GM18858 (cell line): Measurements from ENCODE around the gene ZNF333.
"Not testable (repeated sequence)": the region's sequence is repeated elsewhere in the genome, so short reads cannot be mapped to it uniquely, and the experiment has no call there.

Experiments
- ATAC-seq: cut with Tn5 transposase; IDR thresholded peaks from one replicate; pipeline ENCODE4 v1.9.1; 2021; ENCODE audit not compliant: unreplicated experiment

ZNF333 gene

GRCh38 chr19:14765841-14766240 lies 76.0 kb downstream of the ZNF333 start:
- ATAC-seq: not testable (repeated sequence)

- ATAC-seq: no peak
These were observed 77.7 kb downstream of the ZNF333 start for GRCh38 chr19:14767466-14767971.

- no peak for ATAC-seq
These were observed 78.2 kb downstream of the ZNF333 start for GRCh38 chr19:14768001-14768400.

DNA sequence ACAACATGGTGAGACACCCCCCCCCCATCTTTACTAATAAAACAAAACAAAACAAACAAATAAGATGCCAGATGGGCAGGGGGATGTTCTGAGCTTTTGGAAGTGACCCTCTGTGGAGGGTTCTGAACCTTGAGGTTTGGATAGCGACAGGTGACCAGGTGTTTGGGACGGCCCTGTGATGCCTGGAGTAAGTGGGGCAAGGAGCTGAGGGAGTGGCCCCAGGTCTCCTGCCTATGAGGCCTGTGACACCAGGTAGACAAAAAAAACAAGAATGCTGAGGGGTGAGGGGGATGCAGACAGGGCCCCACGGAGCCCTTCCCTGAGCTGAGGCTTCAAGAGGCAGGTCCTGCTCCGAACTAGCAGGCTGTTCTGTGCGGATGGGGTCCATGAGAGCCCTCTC lies 79.4 kb downstream of the ZNF333 start:
- no peak for ATAC-seq

GRCh38 chr19:14770136-14770535 lies 80.3 kb downstream of the ZNF333 start:
- no peak for ATAC-seq

DNA sequence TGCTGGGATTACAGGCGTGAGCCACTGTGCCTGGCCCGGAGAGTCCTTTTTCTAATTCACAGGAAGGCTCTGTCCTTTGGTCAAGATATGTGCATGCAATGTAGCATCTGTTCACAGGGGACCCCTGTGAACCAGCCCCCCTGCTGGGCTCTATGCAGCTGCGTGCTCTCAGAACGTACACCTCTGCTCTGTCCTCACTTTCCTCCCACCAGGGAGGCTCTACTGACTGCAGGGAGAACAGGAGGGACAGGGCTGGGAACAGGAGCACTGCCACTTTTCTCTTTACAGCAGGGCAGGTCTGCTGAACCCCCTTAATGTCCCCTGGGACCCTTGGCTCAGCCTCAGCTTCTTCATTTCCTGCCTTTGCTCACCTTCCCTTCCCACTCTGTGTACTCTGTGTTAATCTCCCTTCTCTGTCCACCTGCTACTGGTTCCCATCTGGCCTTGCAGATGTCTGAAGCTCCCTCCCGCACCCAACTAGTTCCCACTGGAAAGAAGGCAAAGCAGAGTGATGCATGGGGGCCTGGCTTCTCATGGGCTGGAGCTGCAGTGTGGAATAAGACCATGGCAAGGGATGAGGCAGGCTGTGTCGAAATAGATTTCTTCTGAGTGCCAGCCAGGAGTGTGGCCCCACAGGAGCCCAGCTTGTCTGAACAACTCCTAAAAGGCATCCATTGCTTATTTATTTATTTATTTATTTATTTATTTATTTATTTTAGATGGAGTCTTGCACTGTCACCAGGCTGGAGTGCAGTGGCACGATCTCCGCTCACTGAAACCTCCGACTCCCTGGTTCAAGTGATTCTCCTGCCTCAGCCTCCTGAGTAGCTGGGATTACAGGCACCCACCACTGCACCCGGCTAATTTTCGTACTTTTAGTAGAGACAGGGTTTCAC lies 81.3 kb downstream of the ZNF333 start:
- ATAC-seq: no peak

GRCh38 chr19:14772467-14772866 lies 82.6 kb downstream of the ZNF333 start:
- ATAC-seq: no peak

GRCh38 chr19:14772995-14773394 lies 83.1 kb downstream of the ZNF333 start:
- no peak for ATAC-seq

- not testable (repeated sequence) for ATAC-seq
These were observed 83.9 kb downstream of the ZNF333 start for GRCh38 chr19:14773722-14774121.

DNA sequence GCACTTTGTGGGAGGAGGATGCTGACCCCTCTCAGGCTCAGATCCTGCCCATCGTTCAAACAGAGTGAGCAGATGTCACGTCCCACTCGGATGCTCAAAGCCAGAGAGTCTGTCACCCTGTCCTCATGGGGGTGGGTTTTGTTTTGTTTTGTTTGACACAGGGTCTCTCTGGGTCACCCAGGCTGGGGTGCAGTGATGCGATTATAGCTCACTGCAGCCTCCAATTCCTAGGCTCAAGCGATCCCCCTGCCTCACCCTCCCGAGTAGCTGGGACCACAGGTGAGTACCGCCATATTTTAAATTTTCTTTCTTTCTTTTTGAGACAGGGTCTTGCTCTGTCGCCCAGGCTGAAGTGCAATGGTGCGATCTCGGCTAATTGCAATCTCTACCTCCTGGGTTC lies 84.5 kb downstream of the ZNF333 start:
- no peak for ATAC-seq

DNA sequence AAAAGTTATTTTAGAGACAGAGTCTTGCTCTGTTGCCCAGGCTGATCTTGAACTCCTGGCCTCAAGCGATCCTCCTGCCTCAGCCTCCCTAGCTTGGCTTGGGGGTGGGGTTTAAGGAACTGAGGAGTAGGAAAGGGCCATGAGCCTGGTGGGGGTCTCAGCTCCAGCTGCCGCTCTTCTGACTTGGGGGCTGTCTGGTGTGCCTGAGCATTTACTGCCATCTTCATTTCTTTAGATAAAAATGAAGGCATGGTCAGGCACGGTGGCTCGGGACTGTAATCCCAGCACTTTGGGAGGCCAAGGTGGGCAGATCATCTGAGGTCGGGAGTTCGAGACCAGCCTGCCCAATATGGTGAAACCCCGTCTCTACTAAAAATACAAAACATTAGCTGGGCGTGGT lies 85.5 kb downstream of the ZNF333 start:
- ATAC-seq: not testable (repeated sequence)

DNA sequence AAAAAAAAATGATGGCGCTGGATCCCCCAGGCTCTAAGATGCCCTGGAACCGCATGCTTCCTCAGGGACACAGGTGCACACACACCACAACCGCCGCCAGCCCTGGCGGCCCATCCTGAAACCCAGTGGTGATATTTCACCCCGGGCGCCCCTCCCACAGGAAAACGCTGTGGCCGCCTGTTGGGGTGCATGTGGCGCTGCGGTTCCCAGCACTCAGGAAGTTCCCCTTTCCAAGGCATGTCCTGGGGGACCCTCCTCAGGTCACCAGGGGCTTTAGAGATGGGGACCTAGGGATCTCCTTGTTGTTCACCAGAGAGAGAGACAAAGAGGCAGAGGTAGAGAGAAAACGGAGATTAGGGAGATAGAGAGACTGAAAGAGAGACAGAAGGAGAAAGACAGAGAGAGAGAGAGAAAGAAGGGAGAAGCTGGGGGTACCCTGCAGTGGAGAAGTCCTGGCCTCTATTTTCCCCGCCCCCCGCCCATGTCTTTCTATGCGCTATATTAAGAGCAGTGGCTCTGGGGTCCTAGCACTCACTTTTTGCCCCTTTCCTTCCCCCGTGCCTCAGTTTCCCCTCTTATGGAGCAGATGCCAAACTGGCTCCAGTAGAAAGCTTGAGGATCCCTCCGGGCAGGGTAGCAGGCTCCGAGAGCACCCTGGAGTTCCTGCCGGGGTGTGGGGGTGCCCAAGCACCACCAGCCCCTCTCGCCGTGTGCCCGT lies 86.2 kb downstream of the ZNF333 start:
- no peak for ATAC-seq

GRCh38 chr19:14777645-14778044 lies 87.8 kb downstream of the ZNF333 start:
- ATAC-seq: not testable (repeated sequence)

DNA sequence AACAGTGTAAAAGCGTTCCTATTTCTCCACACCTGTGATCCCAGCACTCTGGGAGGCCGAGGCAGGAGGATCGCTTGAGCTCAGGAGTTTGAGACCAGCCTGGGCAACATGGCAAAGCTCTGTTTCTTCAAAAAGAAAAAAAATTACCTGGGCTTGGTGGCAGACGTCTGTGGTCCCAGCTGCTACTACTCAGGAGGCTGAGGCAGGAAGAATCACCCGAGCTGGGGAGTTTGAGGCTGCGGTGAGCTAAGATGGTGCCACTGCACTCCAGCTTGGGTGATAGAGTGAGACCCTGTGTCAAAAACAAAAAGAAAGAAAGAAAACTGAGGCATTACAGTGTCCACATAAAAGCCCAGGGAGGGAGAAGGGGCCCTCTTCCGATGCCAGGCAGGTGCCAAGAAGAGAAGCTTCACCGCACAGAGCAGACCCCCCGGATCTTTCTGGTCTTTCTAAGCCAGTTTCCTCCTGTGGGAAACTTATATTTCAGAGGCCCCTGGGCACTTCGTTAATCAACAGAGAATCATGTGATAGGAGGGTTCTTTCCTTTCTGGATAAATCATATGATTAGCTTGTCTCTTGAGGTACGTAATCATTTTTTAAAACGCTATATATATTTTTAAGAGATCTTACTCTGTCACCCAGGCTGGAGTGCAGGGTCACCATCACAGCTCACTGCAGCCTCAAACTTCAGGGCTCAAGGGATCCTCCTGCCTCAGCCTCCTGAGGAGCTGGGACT lies 88.4 kb downstream of the ZNF333 start, which contains the start of gene ADGRE2:
Gene ADGRE2 (minus strand): TSS at position 451 of the 736 bp plus-strand sequence. CDS start 1,804 bp downstream, outside the sequence.
- ATAC-seq: not testable (repeated sequence)

DNA sequence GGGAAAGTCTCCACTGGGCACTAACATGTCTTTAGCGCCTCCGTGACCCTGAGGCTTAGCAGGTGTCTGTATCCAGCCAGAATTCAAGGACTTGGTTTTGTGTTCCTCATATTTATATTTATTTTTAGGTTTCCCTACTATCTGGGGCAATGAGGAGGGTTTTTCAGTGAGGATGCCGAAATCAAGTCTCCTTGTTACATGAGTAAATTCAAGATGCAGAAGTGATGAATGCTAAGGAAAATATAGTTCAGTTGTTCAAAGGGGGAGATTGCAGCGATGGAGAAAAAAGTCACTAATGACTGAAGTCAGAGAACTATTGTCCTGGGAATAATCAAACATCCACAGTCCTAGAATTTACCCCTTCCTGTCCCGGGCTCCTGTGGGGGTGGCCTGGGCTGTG lies 89.3 kb downstream of the ZNF333 start:
- ATAC-seq: no peak

- not testable (repeated sequence) for ATAC-seq
These were observed 90.9 kb downstream of the ZNF333 start for GRCh38 chr19:14780622-14781225.

DNA sequence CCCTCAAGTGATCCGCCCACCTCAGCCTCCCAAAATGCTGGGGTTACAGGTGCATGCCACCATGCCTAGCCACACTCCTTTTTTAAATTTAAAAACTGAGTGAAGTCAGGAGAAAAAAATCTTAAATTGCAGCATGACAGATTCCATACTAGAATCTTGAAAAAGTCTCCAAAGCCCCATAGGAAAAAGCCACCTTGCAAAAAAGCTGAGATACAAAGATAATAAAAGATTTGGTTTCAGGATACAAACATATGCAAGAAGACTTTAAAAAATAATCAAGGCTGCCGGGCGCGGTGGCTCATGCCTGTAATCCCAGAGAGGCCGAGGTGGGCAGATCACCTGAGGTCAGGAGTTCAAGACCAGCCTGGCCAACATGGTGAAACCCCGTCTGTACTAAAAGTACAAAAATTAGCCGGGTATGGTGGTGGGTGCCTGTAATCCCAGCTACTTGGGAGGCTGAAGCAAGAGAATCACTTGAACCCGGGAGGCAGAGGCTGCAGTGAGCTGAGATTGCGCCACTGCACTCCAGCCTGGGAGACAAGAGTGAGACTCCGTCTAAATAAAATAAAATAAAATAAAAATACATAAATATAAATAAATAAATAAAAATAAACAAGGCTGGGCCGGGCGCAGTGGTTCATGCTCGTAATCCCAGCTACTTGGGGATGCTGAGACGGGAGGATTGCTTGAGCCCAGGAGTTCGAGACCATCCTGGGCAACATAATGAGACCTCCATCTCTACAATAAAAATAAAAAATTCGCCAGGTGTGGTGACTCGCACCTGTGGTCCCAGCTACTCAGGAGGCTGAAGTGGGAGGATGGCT lies 92.1 kb downstream of the ZNF333 start:
- ATAC-seq: not testable (repeated sequence)

- ATAC-seq: no peak
These were observed 93.0 kb downstream of the ZNF333 start for GRCh38 chr19:14782626-14783409.
